ENCODE data around the gene TTC32. TPM values are rescaled to one million over a fixed set of nuclear protein-coding genes. Genes with fewer than 3 reads are reported as not detected.

TTC32 gene
- total RNA-seq, 2 experiments from 2014 or later = 21.6 to 24.2 TPM

DNA sequence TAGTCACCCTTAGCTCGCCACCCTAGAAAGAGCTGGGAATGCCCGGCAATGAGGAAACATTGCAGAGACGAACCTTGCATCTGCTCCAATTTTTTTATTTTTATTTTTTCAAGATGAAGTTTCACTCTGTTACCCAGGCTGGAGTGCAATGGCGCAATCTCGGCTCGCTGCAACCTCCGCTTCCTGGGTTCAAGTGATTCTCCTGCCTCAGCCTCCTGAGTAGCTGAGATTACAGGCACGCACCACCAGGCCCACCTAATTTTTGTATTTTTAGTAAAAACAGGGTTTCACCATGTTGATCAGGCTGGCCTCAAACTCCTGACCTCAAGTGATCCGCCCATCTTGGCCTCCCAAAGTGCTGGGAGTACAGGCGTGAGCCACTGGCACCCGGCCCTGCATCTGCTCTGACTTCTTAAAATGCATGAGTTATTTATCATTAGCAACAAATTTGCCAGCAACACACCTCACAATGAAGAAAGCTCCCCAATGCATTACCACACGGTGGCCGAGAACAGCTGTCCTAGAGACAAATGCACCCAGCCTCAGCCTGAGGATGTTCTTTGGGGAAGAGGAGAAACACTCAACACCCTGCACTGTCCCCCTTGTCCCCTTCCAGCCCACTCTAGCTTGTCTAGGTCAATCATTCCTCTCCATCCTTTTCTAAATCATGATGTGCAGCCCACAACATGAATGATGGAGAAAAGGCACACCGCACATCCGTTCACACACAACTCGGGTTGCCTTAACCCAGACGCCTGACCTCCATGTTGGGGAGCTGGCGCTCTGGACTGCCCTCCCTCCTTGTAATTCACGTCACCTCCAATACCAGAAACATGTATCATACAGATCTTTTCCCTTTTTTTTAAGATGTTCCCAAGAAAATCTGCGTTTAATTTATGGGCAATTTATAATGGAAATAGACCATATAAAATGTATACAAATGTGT is 46.9 kb downstream of the TTC32 start:
- ATAC-seq (no peak), DNase-seq (no peak)
- TF ChIP-seq, protein P1, sequence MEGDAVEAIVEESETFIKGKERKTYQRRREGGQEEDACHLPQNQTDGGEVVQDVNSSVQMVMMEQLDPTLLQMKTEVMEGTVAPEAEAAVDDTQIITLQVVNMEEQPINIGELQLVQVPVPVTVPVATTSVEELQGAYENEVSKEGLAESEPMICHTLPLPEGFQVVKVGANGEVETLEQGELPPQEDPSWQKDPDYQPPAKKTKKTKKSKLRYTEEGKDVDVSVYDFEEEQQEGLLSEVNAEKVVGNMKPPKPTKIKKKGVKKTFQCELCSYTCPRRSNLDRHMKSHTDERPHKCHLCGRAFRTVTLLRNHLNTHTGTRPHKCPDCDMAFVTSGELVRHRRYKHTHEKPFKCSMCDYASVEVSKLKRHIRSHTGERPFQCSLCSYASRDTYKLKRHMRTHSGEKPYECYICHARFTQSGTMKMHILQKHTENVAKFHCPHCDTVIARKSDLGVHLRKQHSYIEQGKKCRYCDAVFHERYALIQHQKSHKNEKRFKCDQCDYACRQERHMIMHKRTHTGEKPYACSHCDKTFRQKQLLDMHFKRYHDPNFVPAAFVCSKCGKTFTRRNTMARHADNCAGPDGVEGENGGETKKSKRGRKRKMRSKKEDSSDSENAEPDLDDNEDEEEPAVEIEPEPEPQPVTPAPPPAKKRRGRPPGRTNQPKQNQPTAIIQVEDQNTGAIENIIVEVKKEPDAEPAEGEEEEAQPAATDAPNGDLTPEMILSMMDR (IDR thresholded peaks at IDR 0.05) = no peak
- intact Hi-C loops (cut with micrococcal nuclease) = no loop called here
- H3K36me3 Mint-ChIP-seq (ENCODE audit: low read depth) = no peaks in the 10 kb centered on the region
- no peak overlapping the region for H3K27ac Mint-ChIP-seq
- H3K9me3 Mint-ChIP-seq = no peaks in the 10 kb centered on the region
- ChIA-PET CTCF (interaction anchor here (1.1 kb wide), 1 partner anchor 8 kb away, joined by 4 read pairs; no protein-coding TSS in a partner anchor), POLR2A (interaction anchor here (0.7 kb wide), 1 partner anchor 12 kb away, joined by 3 read pairs; no protein-coding TSS in a partner anchor)
- H3K4me1 Mint-ChIP-seq (ENCODE audit: low read depth) = no peaks in the 10 kb centered on the region
- H3K27me3 Mint-ChIP-seq = peaks cover 6% of the 10 kb centered on the region
- no peak overlapping the region for H3K4me3 Mint-ChIP-seq

GRCh38 chr2:19851116-19851695 is 50.6 kb downstream of the TTC32 start:
- intact Hi-C loops (cut with micrococcal nuclease) = no loop called here

GRCh38 chr2:19850056-19851050 is 51.4 kb downstream of the TTC32 start:
- TF ChIP-seq, protein P1 (IDR thresholded peaks at IDR 0.05) = no peak
- Mint-ChIP-seq H3K36me3 (ENCODE audit: low read depth) (no peaks in the 10 kb centered on the region), H3K4me3 (no peak overlapping the region), H3K4me1 (ENCODE audit: low read depth) (no peaks in the 10 kb centered on the region), H3K27ac (no peak overlapping the region), H3K27me3 (peaks cover 5% of the 10 kb centered on the region), H3K9me3 (no peaks in the 10 kb centered on the region)
- intact Hi-C loops (cut with micrococcal nuclease) = no loop called here
- ATAC-seq (no peak), DNase-seq (no peak)
- ChIA-PET CTCF (interaction anchor here (1.0 kb wide), 1 partner anchor 13 kb away, joined by 3 read pairs; no protein-coding TSS in a partner anchor), POLR2A (no interaction called here)

More at GRCh38 chr2:19851116-19851695, 50.6 kb downstream of the TTC32 start:
- Mint-ChIP-seq H3K4me3 (no peak overlapping the region), H3K27me3 (peaks cover 5% of the 10 kb centered on the region), H3K4me1 (ENCODE audit: low read depth) (no peaks in the 10 kb centered on the region), H3K36me3 (ENCODE audit: low read depth) (no peaks in the 10 kb centered on the region), H3K9me3 (no peaks in the 10 kb centered on the region), H3K27ac (no peak overlapping the region)
- ATAC-seq = no peak
- POLR2A ChIA-PET = no interaction called here
- CTCF ChIA-PET = no interaction called here
- no peak for DNase-seq
- TF ChIP-seq, protein P1 (IDR thresholded peaks at IDR 0.05) = no peak

- intact Hi-C loops (cut with micrococcal nuclease) = no loop called here
- TF ChIP-seq, protein P1 (IDR thresholded peaks at IDR 0.05) = no peak
- Mint-ChIP-seq H3K4me1 (ENCODE audit: low read depth) (no peaks in the 10 kb centered on the region), H3K36me3 (ENCODE audit: low read depth) (no peaks in the 10 kb centered on the region), H3K9me3 (no peaks in the 10 kb centered on the region), H3K27ac (no peak overlapping the region), H3K27me3 (peaks cover 8% of the 10 kb centered on the region), H3K4me3 (no peak overlapping the region)
- no peak for DNase-seq
- POLR2A ChIA-PET = no interaction called here
- CTCF ChIA-PET = no interaction called here
- no peak for ATAC-seq
Observed at GRCh38 chr2:19848952-19849351, 52.8 kb downstream of the TTC32 start.

All from activated CD8-positive, alpha-beta T cell treated with anti-CD3 and anti-CD28 coated beads for 36 hours (primary cell).